T-helper 1 cell (primary cell): Measurements from ENCODE around the gene RIPK3.
"Not testable (repeated sequence)": the region's sequence is repeated elsewhere in the genome, so short reads cannot be mapped to it uniquely, and the experiment has no call there.

Experiments used
- DNase-seq, 5 donors: peaks; one replicate each; pipeline ENCODE4 v3.0.0-alpha.2; 2012 to 2020

The RIPK3 gene

GRCh38 chr14:24343795-24344660 lies 4.2 kb upstream of the RIPK3 start:
- no peak for DNase-seq

- no peak for DNase-seq
Measured at GRCh38 chr14:24342889-24343288, 3.1 kb upstream of the RIPK3 start.

GRCh38 chr14:24340606-24341005 lies 815 bp upstream of the RIPK3 start:
- no peak for DNase-seq

- no peak for DNase-seq
Measured at GRCh38 chr14:24338843-24339242, 948 bp downstream of the RIPK3 start.

- DNase-seq, result no peak
Measured at GRCh38 chr14:24337824-24338175, 2.0 kb downstream of the RIPK3 start.

GRCh38 chr14:24337144-24337823 lies 2.5 kb downstream of the RIPK3 start:
- no peak for DNase-seq

- no peak for DNase-seq
Measured at GRCh38 chr14:24335461-24336171, 4.2 kb downstream of the RIPK3 start.

- no peak for DNase-seq
Measured at GRCh38 chr14:24334431-24335291, 5.1 kb downstream of the RIPK3 start, which contains the start of gene ADCY4. Gene ADCY4, minus strand, starts transcription at chr14:24335071. Its CDS starts 419 bp downstream, at chr14:24334652.

- peak; percentile 63 to 91 (median 79) for DNase-seq
Measured at GRCh38 chr14:24332268-24332993, 7.4 kb downstream of the RIPK3 start.

- no peak for DNase-seq
Measured at GRCh38 chr14:24331731-24332267, 8.0 kb downstream of the RIPK3 start.

GRCh38 chr14:24330973-24331674 lies 8.7 kb downstream of the RIPK3 start:
- DNase-seq, result no peak

- peak; percentile 30 to 54 (median 38) for DNase-seq
Measured at GRCh38 chr14:24329736-24330135, 10.1 kb downstream of the RIPK3 start.

- no peak for DNase-seq
Measured at GRCh38 chr14:24329073-24329663, 10.6 kb downstream of the RIPK3 start.

- DNase-seq, result not testable (repeated sequence)
Measured at GRCh38 chr14:24327914-24328313, 11.9 kb downstream of the RIPK3 start.

- no peak for DNase-seq
Measured at GRCh38 chr14:24327303-24327702, 12.5 kb downstream of the RIPK3 start.

GRCh38 chr14:24325963-24326362 lies 13.8 kb downstream of the RIPK3 start:
- DNase-seq, result no peak

GRCh38 chr14:24325041-24325530 lies 14.7 kb downstream of the RIPK3 start:
- DNase-seq, result no peak

- no peak for DNase-seq
Measured at GRCh38 chr14:24324024-24324423, 15.8 kb downstream of the RIPK3 start.

- DNase-seq, result no peak
Measured at GRCh38 chr14:24323341-24323740, 16.4 kb downstream of the RIPK3 start.

- DNase-seq, result no peak
Measured at GRCh38 chr14:24322672-24323071, 17.1 kb downstream of the RIPK3 start.
